Activated CD4-positive, CD25-positive, alpha-beta regulatory T cell treated with anti-CD3 and anti-CD28 coated beads, Interleukin-2, amount 50 U/mL, for 24 hours (primary cell): ENCODE results near the gene FILIP1.

Source experiments
- ATAC-seq, 2 donors: fragments of 150-1000 bp; cut with Tn5 transposase; one replicate each; pipeline ENCODE4 v1.10.0; 2021; ENCODE audit warnings: mild to moderate bottlenecking in 1 of 2, moderate library complexity in 1 of 2

FILIP1 gene

DNA sequence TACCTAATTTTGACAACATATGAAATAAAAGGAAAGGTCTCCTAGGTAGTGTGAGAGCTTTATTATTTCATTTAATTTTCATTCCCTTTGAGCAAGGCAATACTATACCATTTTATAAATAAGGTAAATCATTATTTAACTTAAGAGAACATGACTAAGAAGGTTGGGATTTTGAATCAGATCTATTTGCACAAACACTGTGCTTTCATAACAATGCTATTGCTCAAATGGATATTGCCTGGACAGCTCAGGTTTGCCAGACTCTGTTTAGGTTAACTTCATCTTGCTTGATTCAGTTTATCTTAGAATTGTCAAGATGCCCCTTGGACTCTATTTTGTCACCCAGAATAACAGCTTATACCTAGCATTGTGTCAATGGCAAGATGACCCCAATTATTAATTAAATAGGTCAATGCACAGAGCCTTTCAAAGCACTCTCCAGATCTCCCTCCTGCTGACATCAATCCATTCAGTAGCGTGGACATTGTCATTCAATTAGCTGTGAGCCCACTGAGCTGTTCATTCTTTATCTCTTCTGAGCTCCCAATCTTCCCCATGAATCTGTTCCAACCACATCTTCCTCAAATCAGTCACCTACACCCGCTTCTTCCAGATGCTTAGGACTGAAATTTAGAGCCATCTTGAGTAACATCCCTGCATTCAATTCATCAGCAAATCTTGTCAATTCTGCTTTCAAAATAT, 166.9 kb downstream of the FILIP1 start:
- no peak for ATAC-seq

DNA sequence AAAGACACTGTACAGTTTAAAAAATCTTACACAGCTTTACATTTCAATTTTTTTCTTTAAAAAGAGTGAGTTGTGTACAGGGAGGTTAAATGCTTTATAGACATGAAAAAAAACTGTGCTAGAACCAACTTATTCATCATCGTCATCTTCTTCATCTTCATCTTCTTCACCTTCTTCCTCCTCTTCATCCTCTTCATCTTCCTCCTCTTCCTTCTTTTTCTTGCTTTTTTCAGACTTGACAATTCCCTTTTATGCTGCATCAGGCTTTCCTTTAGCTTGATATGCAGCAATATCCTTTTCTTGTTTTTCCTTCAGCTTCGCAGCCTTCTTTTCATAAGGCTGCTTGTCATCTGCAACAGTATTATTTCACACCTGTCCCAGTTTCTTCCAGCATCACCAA, 174.7 kb downstream of the FILIP1 start:
- ATAC-seq = no peak

DNA sequence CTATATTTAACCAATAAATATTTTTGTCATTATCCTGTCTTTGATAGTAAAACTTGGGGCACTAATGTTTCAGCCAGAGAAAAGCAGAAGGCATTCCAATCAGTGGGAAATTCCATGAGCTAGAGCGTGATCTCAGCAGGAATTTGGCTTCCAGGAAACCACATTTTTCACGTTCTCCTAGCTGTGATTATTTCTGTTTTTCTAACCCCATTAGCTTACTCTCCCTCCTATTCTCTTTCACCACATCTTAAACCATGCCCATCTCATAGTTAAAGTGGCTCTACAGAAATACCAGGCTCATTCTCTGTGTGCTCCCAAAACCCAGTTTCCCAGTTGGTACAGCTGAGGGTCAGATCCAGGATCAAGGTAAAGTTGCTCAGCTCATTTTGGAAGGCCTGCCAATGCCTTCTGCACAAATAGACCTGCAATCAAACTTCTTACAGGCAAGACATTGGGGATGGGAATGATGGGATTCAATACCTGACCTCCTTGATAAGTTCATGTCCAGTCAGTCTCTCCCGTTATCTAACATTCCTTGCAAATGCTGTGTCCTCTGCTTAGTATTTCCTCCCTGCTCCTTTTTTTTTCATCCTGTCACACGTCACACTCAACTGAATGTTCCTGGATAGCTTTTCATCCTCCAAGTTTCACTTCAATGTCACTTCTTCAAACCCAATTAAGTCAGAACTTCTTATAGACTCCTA, 175.9 kb downstream of the FILIP1 start:
- no peak for ATAC-seq

DNA sequence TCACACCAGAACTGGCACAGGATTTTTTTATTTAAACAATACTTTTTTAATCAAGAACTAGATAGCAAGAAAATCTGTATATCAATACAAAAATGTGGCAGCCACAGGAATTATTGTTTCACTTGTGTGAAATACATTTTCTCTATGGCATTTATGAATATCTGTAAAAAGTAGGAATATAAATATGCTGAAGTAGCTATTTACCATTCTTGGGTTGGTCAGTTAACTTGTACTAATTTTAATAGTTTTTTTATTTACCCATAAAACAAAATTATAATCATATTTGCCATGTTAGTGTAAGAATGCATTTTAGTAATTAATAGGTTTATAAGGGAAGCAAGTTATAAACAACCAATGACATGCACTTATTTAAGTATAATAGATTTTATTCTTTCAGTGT, 177.6 kb downstream of the FILIP1 start:
- ATAC-seq = no peak

DNA sequence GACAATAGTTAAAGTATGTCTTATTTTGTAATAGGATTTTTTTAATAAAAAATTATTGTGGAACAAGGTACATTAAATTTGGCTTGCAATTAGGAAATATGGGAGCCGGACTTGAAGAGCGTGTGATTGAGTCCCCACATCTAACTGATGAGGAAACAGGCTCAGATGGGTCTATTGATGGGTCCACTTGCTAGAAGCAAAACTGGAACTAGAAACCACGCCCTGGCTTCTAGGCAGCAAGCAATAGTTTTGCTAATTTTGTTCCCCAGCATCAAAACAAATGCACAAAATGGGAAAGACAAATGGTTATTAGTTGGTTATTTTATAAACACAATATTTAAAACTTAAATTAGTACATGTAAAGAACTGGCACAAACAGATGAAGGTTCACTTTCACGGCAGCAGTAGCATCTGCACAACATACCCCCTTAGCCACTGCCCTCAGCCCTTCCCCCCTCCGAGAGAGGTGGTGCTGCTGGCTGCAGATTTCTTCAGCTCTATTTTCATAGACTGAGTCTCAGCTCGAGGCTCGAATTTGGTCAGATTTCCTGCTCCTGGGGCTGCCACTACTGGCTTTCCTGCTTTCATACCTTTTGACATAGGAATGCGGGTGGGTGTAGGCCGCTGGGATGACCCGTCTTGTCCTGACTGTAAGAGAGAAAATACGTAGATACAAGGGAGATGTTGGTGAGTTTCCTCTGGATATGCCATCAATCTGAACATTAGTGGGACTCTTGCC, 185.2 kb downstream of the FILIP1 start:
- ATAC-seq = no peak

DNA sequence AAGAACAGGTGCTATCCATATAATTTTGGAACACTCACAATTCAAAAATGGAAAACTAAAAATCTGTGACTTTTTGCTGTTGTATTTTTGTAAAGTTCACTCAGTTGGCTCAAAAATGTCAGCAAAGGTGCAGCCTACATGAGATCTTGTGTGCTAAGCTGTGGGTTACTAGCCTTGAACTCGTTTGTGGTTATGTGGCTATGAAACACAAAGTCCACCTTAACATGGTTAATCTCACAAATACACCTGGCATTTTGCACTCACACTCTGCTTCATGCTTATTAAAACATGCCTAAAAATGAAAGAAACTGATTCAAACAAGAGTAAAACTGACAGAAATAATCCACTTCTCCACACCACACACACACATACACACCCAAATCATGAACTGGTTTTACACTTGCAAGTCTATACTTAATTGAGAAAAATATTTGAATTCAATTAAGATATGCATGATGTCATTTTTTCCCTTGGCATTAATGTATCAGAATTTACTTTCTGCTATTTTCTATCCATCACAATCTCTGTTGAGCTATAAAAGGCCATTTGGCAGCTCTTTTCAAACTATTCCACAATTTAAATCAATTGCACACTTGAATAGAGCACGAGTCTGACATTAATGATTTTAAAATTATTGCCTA, 186.1 kb downstream of the FILIP1 start:
- no peak for ATAC-seq

DNA sequence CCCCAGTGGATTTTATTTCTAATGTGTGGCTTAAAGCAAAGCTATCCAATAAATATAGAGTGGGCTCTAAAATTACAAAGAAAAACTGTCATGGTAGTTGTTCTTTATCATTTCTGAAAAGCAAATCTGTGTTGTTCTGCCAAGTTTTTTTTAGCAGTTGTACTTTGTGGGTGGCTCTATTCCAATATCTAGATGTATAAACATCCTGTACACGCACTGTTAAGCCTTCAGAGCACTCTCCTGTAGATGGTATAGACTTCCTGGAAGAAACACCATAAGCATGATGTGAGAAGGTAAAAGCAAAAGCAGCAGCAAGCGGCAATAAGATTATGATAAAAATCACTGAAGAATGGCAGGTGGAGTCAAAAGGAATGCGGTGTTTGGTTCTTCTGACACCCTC, 187.5 kb downstream of the FILIP1 start:
- ATAC-seq = no peak

DNA sequence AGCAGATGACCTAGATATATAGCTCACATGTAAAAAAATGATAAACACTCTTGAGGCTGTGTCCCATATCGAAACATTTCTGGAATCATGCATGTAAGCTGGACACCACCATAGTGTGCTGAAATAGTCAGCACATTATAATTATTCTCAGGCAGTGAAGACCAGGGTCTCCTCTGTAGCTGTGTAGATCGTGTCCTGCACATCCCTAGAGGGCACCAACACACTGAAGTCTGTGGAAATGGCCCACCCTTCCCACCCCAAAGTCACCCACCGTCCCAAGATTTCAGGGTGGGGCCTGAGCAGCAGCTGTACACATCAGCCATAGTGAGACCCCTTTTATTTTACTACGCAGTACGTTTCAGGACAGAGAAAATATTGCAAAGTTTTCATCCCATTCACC, 188.0 kb downstream of the FILIP1 start:
- no peak for ATAC-seq

DNA sequence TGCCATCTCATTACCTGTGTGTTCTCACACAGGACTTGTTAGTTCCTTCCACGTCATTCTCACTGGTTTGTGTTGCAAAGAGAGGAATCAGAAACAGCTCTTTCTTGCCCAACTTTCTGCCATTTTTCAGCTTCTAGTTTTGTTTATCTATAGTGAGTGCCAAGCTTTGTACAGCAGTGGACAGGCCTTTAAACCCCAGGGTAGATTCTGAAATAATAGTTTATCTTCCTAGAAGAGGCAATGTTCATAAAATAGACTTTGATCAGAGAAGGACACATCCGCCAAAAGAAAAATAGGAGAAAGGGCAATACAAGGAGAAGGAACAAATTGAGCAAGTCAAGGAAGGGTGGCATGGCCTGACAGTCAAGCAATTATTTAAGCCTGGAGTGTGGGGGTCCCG, 191.3 kb downstream of the FILIP1 start:
- no peak for ATAC-seq

DNA sequence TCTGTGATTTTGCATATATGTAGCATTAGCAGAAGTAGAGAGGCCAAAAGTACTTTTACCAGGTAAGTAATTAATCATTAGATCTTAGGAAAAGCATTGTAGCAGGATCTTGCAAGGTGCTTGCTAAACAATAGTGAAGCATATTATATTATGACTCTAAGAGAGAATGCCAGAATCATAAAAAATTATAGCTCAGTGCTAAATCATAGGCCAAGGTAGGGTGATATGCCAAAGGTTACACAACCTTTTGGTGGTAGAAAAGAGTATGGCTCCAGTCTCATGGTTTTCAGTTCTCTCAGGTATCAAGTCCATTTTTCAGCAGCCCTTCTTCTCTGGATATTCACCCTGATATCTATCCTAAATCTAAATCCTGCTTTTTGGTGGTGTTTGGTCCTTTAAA, 192.1 kb downstream of the FILIP1 start:
- ATAC-seq = no peak

DNA sequence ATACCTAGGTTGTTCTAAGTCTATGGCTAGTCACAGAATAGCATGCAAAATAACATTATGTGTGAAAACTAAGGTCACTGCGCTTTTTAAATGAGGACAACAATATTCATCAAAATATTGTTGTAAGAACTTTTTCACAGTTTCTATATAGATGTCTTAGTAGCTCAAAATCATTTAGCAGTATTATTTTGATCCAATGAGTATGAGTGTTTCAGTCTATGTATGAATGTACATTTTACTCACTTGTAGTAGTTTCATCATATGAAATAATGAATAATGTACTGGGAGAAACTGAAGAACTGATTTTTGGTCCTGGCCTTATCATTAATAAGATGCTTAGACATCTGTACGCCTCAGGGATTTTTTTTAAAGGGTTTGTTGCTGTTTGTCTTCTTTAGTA, 192.5 kb downstream of the FILIP1 start:
- no peak for ATAC-seq

DNA sequence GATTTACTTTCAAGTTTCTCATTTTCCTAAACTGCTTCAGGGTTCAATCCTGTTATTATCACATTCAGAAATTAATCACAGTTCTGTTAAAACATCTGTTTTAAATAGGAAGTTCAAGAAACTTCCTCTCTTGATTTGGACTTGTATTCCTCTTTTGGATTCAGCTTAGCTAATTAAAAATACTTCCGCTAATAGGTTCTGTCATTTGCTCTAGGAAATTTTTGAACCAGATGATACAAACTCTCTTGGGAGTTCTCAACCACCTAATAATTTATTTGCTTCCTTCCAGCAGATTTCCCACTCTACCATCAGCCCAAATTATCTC, 193.1 kb downstream of the FILIP1 start:
- no peak for ATAC-seq

DNA sequence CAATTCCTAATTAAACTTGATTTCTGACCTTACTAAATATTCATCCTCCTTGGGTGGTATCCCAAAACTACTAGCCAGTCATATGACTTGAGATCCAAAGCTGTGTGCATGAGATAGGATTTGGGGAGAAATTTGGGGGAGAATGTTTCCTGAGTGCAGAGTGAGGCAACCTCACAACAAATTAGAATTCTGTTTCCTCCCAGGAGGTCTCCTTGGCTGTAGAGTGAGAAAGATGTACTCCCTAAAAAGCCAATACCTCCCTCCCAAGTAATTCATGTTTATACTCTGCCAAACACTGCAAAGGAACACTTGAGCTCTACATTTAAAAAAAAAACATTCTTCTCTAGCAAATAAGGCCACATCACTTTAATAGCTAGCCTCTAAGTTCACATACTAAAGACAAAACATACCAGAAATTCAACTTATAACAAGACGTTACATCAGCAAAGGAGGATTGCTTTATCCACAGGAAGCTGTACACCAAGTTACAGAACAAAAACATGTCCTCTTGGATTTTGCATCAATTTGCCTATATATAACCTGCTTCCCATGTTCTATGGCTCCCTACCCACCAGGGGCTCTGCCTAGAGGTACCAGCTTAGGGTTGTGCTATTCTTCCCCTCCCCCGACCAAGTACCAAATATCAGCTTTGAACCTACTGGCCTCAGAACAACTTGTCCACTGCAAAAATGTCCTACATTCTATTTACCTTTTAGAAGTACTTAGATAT, 193.6 kb downstream of the FILIP1 start:
- no peak for ATAC-seq

DNA sequence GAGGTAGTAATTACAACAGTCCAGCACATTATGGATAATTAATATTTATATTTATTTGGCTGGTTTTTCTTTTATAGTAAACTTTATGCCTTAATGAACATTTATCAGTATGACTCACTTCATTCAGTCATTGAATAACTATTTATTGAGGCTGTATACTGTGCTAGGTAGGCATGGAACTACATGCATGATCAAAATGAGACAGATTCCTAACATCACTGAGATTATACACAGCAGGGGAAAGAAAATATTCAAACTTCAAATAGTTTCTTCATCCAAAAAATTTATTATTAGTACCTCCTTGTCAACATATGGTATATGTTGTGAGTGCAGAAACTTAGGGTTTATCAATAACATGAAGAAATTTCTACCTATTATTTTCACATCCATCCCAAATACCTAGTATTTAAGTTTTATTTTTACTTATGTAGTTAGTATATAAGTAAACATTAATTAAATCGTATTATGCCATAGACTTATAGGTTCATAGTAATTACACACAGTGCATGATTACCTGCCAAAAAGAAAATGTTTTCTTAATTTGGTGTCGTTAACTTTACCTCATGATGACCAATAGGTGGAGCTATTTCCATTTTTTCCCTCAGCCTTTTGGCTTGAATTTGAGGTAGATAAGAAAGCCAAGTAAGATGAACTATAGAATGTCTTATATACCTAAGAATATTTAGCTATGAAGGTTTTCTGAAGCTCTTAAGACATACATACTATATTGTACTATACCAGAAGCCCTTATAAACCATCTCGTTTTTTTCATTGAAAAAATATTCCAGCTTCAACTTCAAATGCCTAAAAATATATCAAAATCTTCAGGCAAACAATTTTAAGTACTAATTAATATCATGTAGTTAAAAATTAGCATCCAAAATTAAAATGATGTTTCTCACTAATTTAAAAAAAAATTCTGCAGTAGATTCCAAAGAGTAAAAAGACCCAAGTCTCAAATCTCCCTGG, 196.5 kb downstream of the FILIP1 start:
- peak; percentile 17 to 48 for ATAC-seq

DNA sequence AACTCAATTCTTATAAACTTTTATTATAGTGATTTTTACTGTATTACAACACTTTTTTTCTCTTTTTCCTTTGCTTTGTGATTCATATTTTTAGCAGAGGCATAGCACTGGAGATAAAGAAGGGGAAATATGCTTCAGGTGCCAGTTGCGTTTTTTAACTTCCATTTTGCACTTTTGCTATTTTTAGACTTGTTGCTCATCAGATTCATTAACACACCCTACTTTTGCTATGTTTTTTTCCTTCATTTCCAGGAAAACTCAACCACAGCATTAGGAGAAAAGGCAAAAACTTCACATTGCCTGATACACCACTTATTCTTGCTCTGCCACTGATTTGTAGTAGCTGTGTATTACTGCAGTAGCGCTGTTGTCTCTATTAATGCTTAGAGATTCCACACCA, 201.0 kb downstream of the FILIP1 start:
- no peak for ATAC-seq

DNA sequence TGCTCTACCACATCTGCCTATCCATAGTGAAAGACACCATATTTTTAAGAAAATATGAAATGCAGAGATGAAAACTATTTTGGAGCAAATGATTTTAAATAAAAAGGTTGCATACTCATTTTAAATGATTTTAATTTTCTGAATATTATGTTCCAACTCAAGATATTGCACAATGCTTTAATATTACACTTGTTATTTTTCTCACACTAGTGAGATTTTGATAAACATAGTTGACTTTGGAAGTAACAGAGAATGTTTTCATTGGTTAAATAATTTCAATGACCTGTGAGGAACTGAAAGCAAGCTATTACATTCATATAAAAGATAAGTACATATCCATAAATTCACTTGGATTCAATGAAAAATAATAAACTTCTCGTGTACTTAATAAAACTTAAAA, 201.9 kb downstream of the FILIP1 start:
- no peak for ATAC-seq

DNA sequence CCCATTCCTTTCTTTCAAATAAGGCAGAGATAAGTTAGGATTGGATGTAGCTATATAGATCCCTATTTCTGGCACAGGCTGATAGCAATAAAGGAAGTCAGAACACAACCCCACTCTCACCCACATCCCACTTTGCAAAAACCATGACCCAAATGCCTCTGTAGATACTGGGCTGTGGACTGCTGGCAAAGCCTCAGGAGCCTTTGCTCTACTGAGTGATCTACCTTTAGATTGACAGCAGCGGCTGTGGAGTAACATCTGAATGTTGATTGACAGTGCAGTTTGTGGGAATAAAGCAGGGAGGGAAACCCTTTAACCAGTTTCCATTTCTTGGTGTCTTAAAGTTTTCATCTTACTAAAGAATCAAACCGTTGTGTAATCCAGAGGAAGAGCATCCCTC, 202.3 kb downstream of the FILIP1 start:
- no peak for ATAC-seq

DNA sequence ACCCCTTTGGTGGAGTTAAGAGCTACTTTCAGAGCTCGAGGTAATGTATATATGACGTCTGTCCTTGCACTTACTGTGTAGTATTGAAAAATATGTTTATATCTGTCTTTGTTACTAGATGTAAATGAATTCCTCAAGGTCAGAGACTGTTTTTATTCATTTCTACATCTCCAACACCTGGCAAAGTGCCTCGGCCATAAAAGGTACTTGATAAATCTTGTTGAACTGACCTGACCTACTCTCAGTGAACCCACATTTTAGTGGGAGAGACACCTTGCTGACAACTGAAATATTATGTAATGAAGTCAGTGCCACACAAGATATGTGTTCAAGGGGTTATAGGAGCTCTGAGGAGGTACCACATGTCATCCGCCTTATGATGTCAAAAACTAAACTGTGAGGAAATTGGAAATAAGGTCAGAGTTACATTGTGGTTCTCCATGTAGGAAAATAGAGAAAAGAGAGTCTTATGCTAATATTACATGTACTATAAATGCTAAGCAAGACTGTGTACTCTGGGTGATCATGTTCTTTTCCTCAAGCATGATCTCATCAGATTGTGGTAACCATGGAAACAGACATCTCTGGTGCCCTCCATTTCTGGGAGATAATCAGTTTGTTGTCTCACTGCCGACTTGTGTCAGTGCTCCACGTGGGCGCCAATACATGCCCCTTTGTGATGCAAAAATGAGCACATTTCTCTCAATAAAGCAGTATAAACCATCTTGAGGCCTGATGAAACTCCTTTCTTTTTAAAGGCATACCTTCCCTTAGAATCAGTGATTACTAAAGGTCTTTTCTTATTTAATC, 203.3 kb downstream of the FILIP1 start:
- ATAC-seq = no peak

DNA sequence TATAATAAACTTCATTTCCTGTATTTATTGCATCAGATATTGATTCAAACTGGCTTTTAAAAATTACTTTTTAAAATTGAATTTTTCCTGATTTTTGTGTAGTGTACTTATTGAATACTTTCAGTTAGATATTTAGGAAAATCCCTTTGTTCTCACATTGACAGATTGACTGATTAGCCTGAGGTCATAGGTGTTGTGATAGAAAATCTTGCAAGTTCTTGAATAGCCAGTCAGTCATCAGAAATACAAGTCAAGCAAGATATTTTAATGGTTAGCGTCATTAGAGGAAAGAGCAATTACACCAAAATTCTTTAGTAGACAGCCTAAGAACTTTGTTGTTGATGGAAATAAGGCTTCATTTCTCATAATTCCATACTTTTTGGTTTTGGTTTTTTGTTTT, 205.6 kb downstream of the FILIP1 start:
- ATAC-seq = no peak

DNA sequence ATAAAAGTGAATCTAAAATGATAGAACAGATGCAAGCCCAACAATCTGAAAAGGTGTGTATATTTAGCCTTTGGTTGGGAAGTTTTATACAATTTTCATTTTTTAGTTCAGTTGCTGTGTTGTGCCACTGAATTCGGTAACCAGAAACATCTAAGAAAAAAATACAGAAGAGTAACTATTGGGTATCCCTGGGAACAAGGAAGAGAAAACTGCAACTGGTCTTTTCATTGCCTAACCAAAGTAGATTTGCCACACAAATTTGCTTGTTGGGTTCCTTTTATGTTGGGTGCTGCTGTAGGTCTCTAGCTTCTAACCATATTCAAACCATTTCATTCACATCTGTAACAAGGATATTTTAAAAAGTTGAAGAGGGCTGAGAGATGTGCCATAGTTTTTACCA, 206.2 kb downstream of the FILIP1 start:
- ATAC-seq = no peak

DNA sequence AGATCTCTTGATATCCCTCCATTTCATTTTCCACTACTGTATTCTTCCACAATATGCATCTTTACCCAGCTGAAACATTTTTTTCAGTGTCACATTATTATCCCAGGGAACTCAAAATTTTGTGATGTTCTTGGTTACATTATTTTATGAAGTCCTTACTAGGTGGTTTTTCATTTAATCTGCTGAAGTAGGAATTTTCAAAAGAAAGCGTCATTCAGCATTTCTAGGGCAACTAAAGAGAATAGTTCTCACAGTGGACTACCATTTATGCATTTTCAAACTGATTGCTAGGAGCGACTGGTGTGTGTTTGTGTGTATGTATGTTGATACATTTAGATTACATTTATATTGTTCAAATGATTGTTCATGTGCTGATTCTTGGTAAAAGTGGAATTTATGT, 206.6 kb downstream of the FILIP1 start:
- ATAC-seq = no peak
